Hematopoietic multipotent progenitor cell treated with erythropoietin and hydrocortisone succinate and interleukin-3 and kit ligand, for 17 days (in vitro differentiated cells): ENCODE measurements around the gene MRPL12.
"Not testable (repeated sequence)": the region's sequence is repeated elsewhere in the genome, so short reads cannot be mapped to it uniquely, and the experiment has no call there.

Source experiments
- DNase-seq: peaks from one replicate; pipeline ENCODE4 v3.0.0-alpha.2; 2015; ENCODE audit warnings: low spot score

MRPL12 gene

GRCh38 chr17:81716674-81716996 is 13.5 kb downstream of the MRPL12 start:
- no peak for DNase-seq

- DNase-seq: no peak
These were observed 14.0 kb downstream of the MRPL12 start for GRCh38 chr17:81717049-81717765.

GRCh38 chr17:81717766-81718089 is 14.6 kb downstream of the MRPL12 start:
- DNase-seq: no peak

- no peak for DNase-seq
These were observed 16.5 kb downstream of the MRPL12 start for GRCh38 chr17:81719410-81720266.

- DNase-seq: no peak
These were observed 17.3 kb downstream of the MRPL12 start for GRCh38 chr17:81720267-81721071.

- peak; percentile 68 for DNase-seq
These were observed 19.3 kb downstream of the MRPL12 start for GRCh38 chr17:81722184-81723120.

GRCh38 chr17:81723651-81724209 is 20.6 kb downstream of the MRPL12 start:
- DNase-seq: no peak

GRCh38 chr17:81725439-81725838 is 22.3 kb downstream of the MRPL12 start:
- no peak for DNase-seq

- no peak for DNase-seq
These were observed 22.8 kb downstream of the MRPL12 start for GRCh38 chr17:81726004-81726403.

GRCh38 chr17:81727324-81728031 is 24.3 kb downstream of the MRPL12 start:
- no peak for DNase-seq

GRCh38 chr17:81733507-81734404 is 30.6 kb downstream of the MRPL12 start:
- peak; percentile 71 for DNase-seq

- no peak for DNase-seq
These were observed 31.5 kb downstream of the MRPL12 start for GRCh38 chr17:81734405-81735263.

- DNase-seq: no peak
These were observed 32.3 kb downstream of the MRPL12 start for GRCh38 chr17:81735264-81736102.

- DNase-seq: no peak
These were observed 35.0 kb downstream of the MRPL12 start for GRCh38 chr17:81737947-81738800.

GRCh38 chr17:81738801-81739393 is 35.7 kb downstream of the MRPL12 start:
- DNase-seq: no peak

GRCh38 chr17:81739593-81739992 is 36.4 kb downstream of the MRPL12 start:
- not testable (repeated sequence) for DNase-seq
